ENCODE data around the gene DRD1.
"Not testable (repeated sequence)": the region's sequence is repeated elsewhere in the genome, so short reads cannot be mapped to it uniquely, and the experiment has no call there.

The DRD1 gene

GRCh38 chr5:175427762-175428161, 16.2 kb downstream of the DRD1 start:
- DNase-seq (ENCODE audit: low read depth in 2 of 2), result no peak

GRCh38 chr5:175424594-175424993, 19.4 kb downstream of the DRD1 start:
- not testable (repeated sequence) for DNase-seq (ENCODE audit: low read depth in 2 of 2)

DNA sequence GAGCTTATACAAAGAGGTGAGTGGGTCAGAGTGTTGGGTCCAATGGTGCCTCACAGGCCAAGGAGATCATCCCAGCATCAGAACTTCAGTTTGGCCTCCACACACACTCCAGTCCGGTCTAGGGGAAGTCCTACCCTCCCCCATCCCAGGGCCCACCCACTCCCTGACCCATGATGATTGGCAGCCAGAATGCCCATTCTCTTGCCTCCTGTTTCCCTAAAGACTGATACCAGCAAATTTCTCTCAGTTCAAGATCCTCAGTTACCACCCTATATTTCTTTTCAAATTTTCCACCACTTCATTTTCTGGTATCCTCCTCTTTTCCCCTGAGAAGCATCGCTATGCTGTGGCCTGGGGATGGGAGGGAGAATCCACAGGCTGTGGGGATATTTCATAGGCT, 21.9 kb downstream of the DRD1 start:
- no peak for DNase-seq (ENCODE audit: low read depth in 2 of 2)

DNA sequence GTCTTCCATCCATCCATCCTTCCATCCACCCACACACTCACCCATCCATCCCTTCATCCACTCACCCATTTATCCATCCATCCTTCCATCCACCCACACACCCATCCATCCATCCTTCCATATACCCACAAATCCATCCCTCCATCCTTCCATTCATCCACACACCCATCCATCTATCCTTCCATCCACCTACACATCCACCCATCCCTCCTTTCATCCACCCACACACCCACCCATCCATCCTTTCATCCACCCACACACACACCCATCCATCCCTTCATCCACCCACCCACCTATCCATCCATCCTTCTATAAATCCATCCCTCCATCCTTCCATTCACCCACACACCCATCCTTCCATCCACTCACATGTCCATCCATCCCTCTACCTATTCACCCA, 23.6 kb downstream of the DRD1 start:
- DNase-seq (ENCODE audit: low read depth in 2 of 2), result no peak

GRCh38 chr5:175418251-175418650, 25.7 kb downstream of the DRD1 start:
- DNase-seq (ENCODE audit: low read depth in 2 of 2), result no peak

- DNase-seq (ENCODE audit: low read depth in 2 of 2), result no peak
Observed at GRCh38 chr5:175417384-175417783, 26.6 kb downstream of the DRD1 start.

GRCh38 chr5:175415303-175415702, 28.7 kb downstream of the DRD1 start:
- no peak for DNase-seq (ENCODE audit: low read depth in 2 of 2)

DNA sequence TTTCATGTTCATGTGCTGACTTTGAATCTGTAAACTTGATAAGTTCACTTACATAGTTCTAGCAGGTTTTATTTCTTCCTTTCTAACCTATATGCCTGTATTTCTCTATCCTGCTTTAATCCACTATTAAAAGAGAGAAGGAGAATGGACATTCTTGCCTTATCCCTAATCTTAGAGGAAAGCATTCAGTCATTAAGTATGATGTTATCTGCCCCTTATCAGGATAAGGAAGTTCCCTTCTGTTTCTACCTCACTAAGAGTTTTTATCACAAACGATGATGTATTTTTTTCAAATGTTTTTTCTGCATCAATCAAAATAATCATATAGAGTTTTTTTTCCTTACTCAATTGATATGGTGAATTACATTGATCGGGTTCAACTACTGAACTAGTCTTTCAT, 33.1 kb downstream of the DRD1 start:
- no peak for DNase-seq (ENCODE audit: low read depth in 2 of 2)

- DNase-seq (ENCODE audit: low read depth in 2 of 2), result no peak
Observed at GRCh38 chr5:175406300-175406699, 37.7 kb downstream of the DRD1 start.

GRCh38 chr5:175397590-175398297, 46.2 kb downstream of the DRD1 start:
- DNase-seq (ENCODE audit: low read depth in 2 of 2), result not testable (repeated sequence)

GRCh38 chr5:175395430-175395829, 48.6 kb downstream of the DRD1 start:
- DNase-seq (ENCODE audit: low read depth in 2 of 2), result not testable (repeated sequence)

GRCh38 chr5:175394601-175395000, 49.4 kb downstream of the DRD1 start:
- no peak for DNase-seq (ENCODE audit: low read depth in 2 of 2)

- DNase-seq (ENCODE audit: low read depth in 2 of 2), result no peak
Observed at GRCh38 chr5:175393897-175394296, 50.1 kb downstream of the DRD1 start.

DNA sequence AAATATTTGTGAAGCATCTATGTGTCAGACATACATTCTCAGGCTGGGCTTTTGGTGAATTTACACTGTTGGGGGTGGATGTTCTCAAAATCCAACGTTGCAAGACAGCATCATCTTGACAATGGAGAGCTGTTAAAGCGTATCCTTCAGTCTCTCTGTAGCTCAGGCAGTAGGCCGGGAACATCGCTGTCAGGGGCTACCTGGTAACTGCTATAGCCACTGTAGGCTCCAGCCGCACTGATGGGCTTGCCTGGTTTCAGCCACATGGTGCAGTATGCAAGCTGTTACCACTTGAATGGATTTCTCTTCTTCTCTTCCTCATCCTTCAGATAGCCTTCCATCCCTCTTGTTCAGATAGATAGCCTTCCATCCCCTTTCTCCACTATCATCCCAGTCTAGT, 51.7 kb downstream of the DRD1 start:
- DNase-seq (ENCODE audit: low read depth in 2 of 2), result no peak

GRCh38 chr5:175390352-175391083, 53.5 kb downstream of the DRD1 start:
- DNase-seq (ENCODE audit: low read depth in 2 of 2), result no peak

Data from stimulated activated CD4-positive, alpha-beta T cell treated with anti-CD3 and anti-CD28 coated beads, Interleukin-15, amount 100 ng/mL, for 48 hours (primary cell).